Neuronal stem cell (in vitro differentiated cells): ENCODE data around the gene TM2D3.
A peak's percentile ranks its signal among the peaks of the same experiment; 100 is the strongest.

Source experiments
- DNase-seq: peaks from one replicate; pipeline ENCODE4 v3.0.0-alpha.2; 2013; ENCODE audit warnings: low spot score
- H2AFZ ChIP-seq: one replicate; pipeline ENCODE4 v1.6.1; 2013; ENCODE audit warnings: mild to moderate bottlenecking, low read length, inconsistent platforms
- H2AK5ac ChIP-seq: 2 replicates; pipeline ENCODE4 v1.6.1; 2013; ENCODE audit warnings: low read depth, mild to moderate bottlenecking, inconsistent platforms, low read length, moderate library complexity, mixed read lengths
- H2BK120ac ChIP-seq: 2 replicates; pipeline ENCODE4 v1.6.1; 2013; ENCODE audit warnings: low read depth, mild to moderate bottlenecking, inconsistent platforms, low read length, moderate library complexity, mixed read lengths
- H2BK12ac ChIP-seq: one replicate; pipeline ENCODE4 v1.6.1; 2013; ENCODE audit warnings: low read length, inconsistent platforms
- H2BK15ac ChIP-seq: 2 replicates; pipeline ENCODE4 v1.6.1; 2013; ENCODE audit warnings: mild to moderate bottlenecking, low read length, inconsistent platforms, mixed read lengths
- H2BK5ac ChIP-seq: one replicate; pipeline ENCODE4 v1.6.1; 2013; ENCODE audit warnings: inconsistent platforms, mild to moderate bottlenecking, low read length, moderate library complexity
- H3K14ac ChIP-seq: one replicate; pipeline ENCODE4 v1.6.1; 2013; ENCODE audit warnings: low read length, inconsistent platforms
- H3K18ac ChIP-seq: 2 replicates; pipeline ENCODE4 v1.6.1; 2013; ENCODE audit warnings: low read length, inconsistent platforms
- H3K23ac ChIP-seq: 2 replicates; pipeline ENCODE4 v1.6.1; 2013; ENCODE audit warnings: low read depth, mild to moderate bottlenecking, mixed read lengths, low read length, inconsistent platforms; ENCODE audit not compliant: poor library complexity
- H3K27ac ChIP-seq: replicated peaks from 3 replicates; pipeline ENCODE4 v1.5.1; 2013; ENCODE audit warnings: low read length, inconsistent platforms
- H3K27me3 ChIP-seq, 3 experiments: 2 replicates each; pipeline ENCODE4 v1.6.1; 2013; ENCODE audit warnings: low read length in 3 of 3, mild to moderate bottlenecking in 2 of 3, inconsistent platforms in 1 of 3, low read depth in 1 of 3, mixed read lengths in 1 of 3, moderate library complexity in 1 of 3; ENCODE audit not compliant: control insufficient read depth in 3 of 3, insufficient read depth in 3 of 3
- H3K36me3 ChIP-seq, 2 donors: replicated peaks in 1 of 2; 2 replicates each; pipeline ENCODE4 v1.6.1; 2013; ENCODE audit warnings: low read length in 2 of 2; ENCODE audit not compliant: control insufficient read depth in 2 of 2, insufficient read depth in 2 of 2
- H3K4ac ChIP-seq: 2 replicates; pipeline ENCODE4 v1.6.1; 2013; ENCODE audit warnings: inconsistent platforms, mild to moderate bottlenecking, low read length, moderate library complexity
- H3K4me1 ChIP-seq, 2 donors: 1 replicate in 1 of 2; 2 replicates in 1 of 2; pipeline ENCODE4 v1.6.1; 2013; ENCODE audit warnings: low read length in 2 of 2, low read depth in 1 of 2; ENCODE audit not compliant: control insufficient read depth in 2 of 2, insufficient read depth in 1 of 2
- H3K4me2 ChIP-seq: one replicate; pipeline ENCODE4 v1.6.1; 2013; ENCODE audit warnings: mild to moderate bottlenecking, low read length, inconsistent platforms; ENCODE audit not compliant: insufficient read depth, poor library complexity, severe bottlenecking
- H3K4me3 ChIP-seq, 2 donors: 2 replicates each; pipeline ENCODE4 v1.5.1; 2013; ENCODE audit warnings: low read length in 2 of 2, mild to moderate bottlenecking in 2 of 2, inconsistent platforms in 1 of 2, moderate library complexity in 1 of 2
- H3K79me1 ChIP-seq: one replicate; pipeline ENCODE4 v1.6.1; 2013; ENCODE audit warnings: low read depth, mild to moderate bottlenecking, inconsistent platforms, low read length, moderate library complexity
- H3K9ac ChIP-seq: one replicate; pipeline ENCODE4 v1.6.1; 2013; ENCODE audit warnings: mild to moderate bottlenecking, low read depth, low read length, inconsistent platforms; ENCODE audit not compliant: poor library complexity
- H3K9me3 ChIP-seq, 2 donors: replicated peaks in 1 of 2; 2 replicates each; pipeline versions ENCODE3 to v1.6.1; 2013; ENCODE audit warnings: low read length in 2 of 2, mild to moderate bottlenecking in 2 of 2, inconsistent platforms in 1 of 2, low read depth in 1 of 2, mixed read lengths in 1 of 2, moderate library complexity in 1 of 2; ENCODE audit not compliant: control insufficient read depth in 2 of 2, insufficient read depth in 1 of 2
- H4K8ac ChIP-seq: one replicate; pipeline ENCODE4 v1.6.1; 2013; ENCODE audit warnings: low read depth, mild to moderate bottlenecking, inconsistent platforms, low read length, moderate library complexity
- H4K91ac ChIP-seq: one replicate; pipeline ENCODE4 v1.6.1; 2013; ENCODE audit warnings: low read length, low read depth, mild to moderate bottlenecking, inconsistent platforms; ENCODE audit not compliant: poor library complexity
- WGBS, 2 donors: extraction: QIAGEN DNeasy Blood & Tissue Kit; methylation state at CpG; one replicate each; pipeline ENCODE4 v1.1.7; 2013; ENCODE audit warnings: missing lambda C conversion rate in 2 of 2, mixed read lengths in 1 of 2; ENCODE audit not compliant: insufficient read length in 2 of 2, insufficient replicate concordance in 1 of 2; ENCODE audit errors: extremely low coverage in 2 of 2; 5-methylcytosine and 5-hydroxymethylcytosine counted together

TM2D3 gene

GRCh38 chr15:101641129-101641764 is 10.9 kb downstream of the TM2D3 start:
- DNase-seq, result peak; percentile 77
- Histone ChIP-seq H3K14ac (no peak overlapping the region), H2BK5ac (no peak overlapping the region), H3K4me1 (peaks cover 0 to 5% of the 10 kb centered on the region in 2 donors), H4K8ac (no peak overlapping the region), H3K27me3 (no peaks in the 10 kb centered on the region), H2BK15ac (no peak overlapping the region), H3K4me2 (no peak overlapping the region), H3K9ac (no peak overlapping the region), H2AK5ac (no peak overlapping the region), H2AFZ (no peak overlapping the region), H3K18ac (no peak overlapping the region), H3K27ac (no peak overlapping the region), H4K91ac (no peak overlapping the region), H3K36me3 (peaks cover 19 to 73% of the 10 kb centered on the region in 2 donors), H3K4me3 (no peak overlapping the region), H2BK12ac (no peak overlapping the region), H3K23ac (no peak overlapping the region), H3K9me3 (peaks cover 0 to 1% of the 10 kb centered on the region in 2 donors), H3K4ac (no peak overlapping the region), H3K79me1 (no peaks in the 10 kb centered on the region), H2BK120ac (no peak overlapping the region)
- no CpG with 5 or more reads among the region's 8 CpGs for WGBS, 2 donors

DNA sequence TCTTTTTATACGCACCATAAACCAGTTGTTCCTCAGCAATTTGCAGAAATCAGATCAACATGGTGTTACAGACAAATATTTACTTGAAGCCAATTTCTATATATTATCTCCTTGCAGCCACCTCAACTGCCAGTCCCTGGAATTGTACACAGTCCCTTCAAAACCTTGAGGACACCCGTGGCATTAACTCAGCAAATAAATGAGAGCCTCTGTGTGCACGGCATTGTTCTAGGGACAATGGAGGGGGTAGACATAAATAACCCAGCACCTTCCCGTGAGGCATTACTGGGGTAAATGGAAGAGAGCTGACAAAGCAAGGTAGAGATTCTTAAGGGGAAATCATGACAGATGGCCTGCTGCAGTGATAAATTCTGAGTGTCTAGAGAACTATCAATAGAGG is 12.5 kb downstream of the TM2D3 start:
- Histone ChIP-seq H3K4ac (no peak overlapping the region), H2BK120ac (no peak overlapping the region), H3K4me2 (no peak overlapping the region), H2BK15ac (no peak overlapping the region), H3K27me3 (no peaks in the 10 kb centered on the region), H3K18ac (no peak overlapping the region), H3K23ac (no peak overlapping the region), H2AFZ (no peak overlapping the region), H2BK12ac (no peak overlapping the region), H3K27ac (no peak overlapping the region), H4K8ac (no peak overlapping the region), H3K79me1 (no peaks in the 10 kb centered on the region), H3K9me3 (peaks cover 0 to 1% of the 10 kb centered on the region in 2 donors), H2AK5ac (no peak overlapping the region), H3K9ac (no peak overlapping the region), H2BK5ac (no peak overlapping the region), H4K91ac (no peak overlapping the region), H3K14ac (no peak overlapping the region), H3K4me3 (no peak overlapping the region), H3K36me3 (peaks cover 11 to 57% of the 10 kb centered on the region in 2 donors), H3K4me1 (peaks cover 0 to 5% of the 10 kb centered on the region in 2 donors)
- WGBS, 2 donors, result no CpG with 5 or more reads among the region's 4 CpGs
- DNase-seq, result no peak

- Histone ChIP-seq H3K4me2 (no peak overlapping the region), H2BK120ac (no peak overlapping the region), H4K8ac (no peak overlapping the region), H3K14ac (no peak overlapping the region), H2AFZ (no peak overlapping the region), H2BK5ac (no peak overlapping the region), H3K9me3 (no peaks in the 10 kb centered on the region), H3K9ac (no peak overlapping the region), H3K23ac (no peak overlapping the region), H2AK5ac (no peak overlapping the region), H3K4me1 (peaks cover 0 to 5% of the 10 kb centered on the region in 2 donors), H3K27ac (no peak overlapping the region), H3K27me3 (no peaks in the 10 kb centered on the region), H3K4ac (no peak overlapping the region), H2BK12ac (no peak overlapping the region), H3K18ac (no peak overlapping the region), H3K79me1 (no peaks in the 10 kb centered on the region), H3K36me3 (peaks cover 3 to 42% of the 10 kb centered on the region in 2 donors), H2BK15ac (no peak overlapping the region), H4K91ac (no peak overlapping the region), H3K4me3 (no peak overlapping the region)
- no CpG with 5 or more reads among the region's 3 CpGs for WGBS, 2 donors
- no peak for DNase-seq
Observed at GRCh38 chr15:101637919-101638318, 14.3 kb downstream of the TM2D3 start.

GRCh38 chr15:101637516-101637915 is 14.7 kb downstream of the TM2D3 start:
- no peak overlapping the region for H2BK12ac ChIP-seq
- H3K27me3 ChIP-seq, result no peaks in the 10 kb centered on the region
- peaks cover 0 to 5% of the 10 kb centered on the region in 2 donors for H3K4me1 ChIP-seq
- no peaks in the 10 kb centered on the region for H3K9me3 ChIP-seq
- no peak overlapping the region for H3K27ac ChIP-seq
- H2BK15ac ChIP-seq, result no peak overlapping the region
- no peak overlapping the region for H2AK5ac ChIP-seq
- H2BK5ac ChIP-seq, result no peak overlapping the region
- H3K4ac ChIP-seq, result no peak overlapping the region
- H3K18ac ChIP-seq, result no peak overlapping the region
- peaks cover 2 to 38% of the 10 kb centered on the region in 2 donors for H3K36me3 ChIP-seq
- no peak overlapping the region for H2AFZ ChIP-seq
- H3K79me1 ChIP-seq, result no peaks in the 10 kb centered on the region
- H4K8ac ChIP-seq, result no peak overlapping the region
- H4K91ac ChIP-seq, result no peak overlapping the region
- no peak overlapping the region for H3K4me2 ChIP-seq
- DNase-seq, result no peak
- H3K14ac ChIP-seq, result no peak overlapping the region
- no peak overlapping the region for H3K4me3 ChIP-seq
- H3K23ac ChIP-seq, result no peak overlapping the region
- WGBS, 2 donors, result no CpG with 5 or more reads among the region's 6 CpGs
- H2BK120ac ChIP-seq, result no peak overlapping the region
- no peak overlapping the region for H3K9ac ChIP-seq
